NCI-H1694 (cell line): Measurements from ENCODE around the gene WNT5B.

Experiments used
- DNase-seq: peaks from one replicate; lab custom pipeline; 2025; lab: John Stamatoyannopoulos, UW

Gene WNT5B

GRCh38 chr12:1651946-1652345 is 22.9 kb downstream of the WNT5B start:
- DNase-seq = no peak

- DNase-seq = no peak
Observed at GRCh38 chr12:1655225-1655788, 26.3 kb downstream of the WNT5B start.

- DNase-seq = no peak
Observed at GRCh38 chr12:1656902-1657301, 27.9 kb downstream of the WNT5B start.

GRCh38 chr12:1657688-1658087 is 28.7 kb downstream of the WNT5B start:
- no peak for DNase-seq

GRCh38 chr12:1660304-1661187 is 31.5 kb downstream of the WNT5B start:
- DNase-seq = no peak

- DNase-seq = peak; percentile 73
Observed at GRCh38 chr12:1661553-1662335, 32.7 kb downstream of the WNT5B start.

GRCh38 chr12:1662761-1663439 is 33.9 kb downstream of the WNT5B start:
- no peak for DNase-seq

GRCh38 chr12:1663440-1664132 is 34.6 kb downstream of the WNT5B start:
- no peak for DNase-seq

GRCh38 chr12:1665366-1665765 is 36.3 kb downstream of the WNT5B start:
- no peak for DNase-seq

GRCh38 chr12:1666215-1666614 is 37.2 kb downstream of the WNT5B start:
- DNase-seq = no peak

- no peak for DNase-seq
Observed at GRCh38 chr12:1666685-1667162, 37.7 kb downstream of the WNT5B start.

- no peak for DNase-seq
Observed at GRCh38 chr12:1668833-1669543, 40.0 kb downstream of the WNT5B start.

- DNase-seq = no peak
Observed at GRCh38 chr12:1670358-1671268, 41.6 kb downstream of the WNT5B start.

- no peak for DNase-seq
Observed at GRCh38 chr12:1676043-1676442, 47.0 kb downstream of the WNT5B start.

GRCh38 chr12:1680804-1681492 is 51.9 kb downstream of the WNT5B start:
- DNase-seq = no peak

- no peak for DNase-seq
Observed at GRCh38 chr12:1681493-1681807, 52.4 kb downstream of the WNT5B start.

- no peak for DNase-seq
Observed at GRCh38 chr12:1688086-1688710, 59.2 kb downstream of the WNT5B start.

GRCh38 chr12:1690578-1691122 is 61.6 kb downstream of the WNT5B start, which contains the start of gene ADIPOR2:
TSS of gene ADIPOR2 (plus strand) at chr12:1691070. CDS start at chr12:1754344, 63,274 bp downstream.
- DNase-seq = peak; percentile 97
